Measurements from ENCODE around the gene FGF8.

- TF ChIP-seq EZH2 (IDR thresholded peaks at IDR 0.05) = no peak
- no peak for TF ChIP-seq FOXP2 (optimal IDR thresholded peaks at IDR 0.05; ENCODE audit: control extremely low read depth, extremely low read length, insufficient read depth)
Measured at GRCh38 chr10:101779544-101780186, 3.8 kb upstream of the FGF8 start.
